Measurements from ENCODE around the gene SLC6A16. TPM values are rescaled to one million over a fixed set of nuclear protein-coding genes. Genes with fewer than 3 reads are reported as not detected.
"Not testable (repeated sequence)": the region's sequence is repeated elsewhere in the genome, so short reads cannot be mapped to it uniquely, and the experiment has no call there.

SLC6A16 gene
- total RNA-seq, 1 experiment from 2014 or later, result 3.7 TPM

DNA sequence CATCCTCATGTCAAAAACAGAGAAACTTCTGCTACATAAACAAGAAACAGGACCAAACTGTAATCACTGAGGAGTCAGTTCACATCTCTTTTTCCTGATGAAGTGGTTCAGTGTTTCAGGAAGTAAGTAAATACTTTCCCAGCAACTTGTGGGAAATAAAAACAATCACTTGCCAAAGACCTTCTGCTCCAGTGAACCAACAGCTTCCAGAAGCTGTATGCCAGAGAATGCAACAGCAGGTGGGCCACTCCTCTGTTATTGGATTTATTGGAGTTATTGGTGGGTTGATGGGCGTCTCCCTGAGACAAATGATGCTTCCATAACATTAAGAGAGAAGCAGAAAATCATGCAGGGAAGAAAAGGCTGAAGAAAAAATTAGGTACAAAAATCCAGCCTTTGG, 9.9 kb downstream of the SLC6A16 start:
- intact Hi-C loops (cut with micrococcal nuclease; ENCODE audit: unreplicated experiment), result no loop called here

DNA sequence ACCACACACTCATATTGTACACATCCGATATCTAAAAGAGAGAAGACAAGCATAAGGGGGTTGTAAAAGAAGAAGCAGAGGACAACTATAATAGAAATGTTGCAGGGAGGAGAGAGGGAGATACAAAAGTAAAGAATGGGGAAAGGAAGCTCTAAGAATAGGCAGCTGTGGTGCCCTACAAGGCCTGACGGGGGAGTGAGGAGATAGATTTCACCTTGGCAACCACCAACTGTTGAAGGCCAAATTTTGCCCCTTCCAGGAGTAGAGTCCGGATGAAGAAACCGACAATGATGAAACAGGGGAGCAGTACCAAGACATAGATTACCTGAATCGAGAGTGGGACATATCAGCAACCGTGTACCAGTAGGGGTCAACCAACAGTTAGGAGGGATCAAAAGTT, 15.9 kb downstream of the SLC6A16 start:
- no TSS peak for BruUV-seq (replicated peaks)
- POLR2A ChIA-PET (ENCODE audit: low non-redundant PET), result interaction anchor here (0.5 kb wide), 1 partner anchor 18 kb away, joined by 4 read pairs; no protein-coding TSS in a partner anchor

More for the DNA sequence above, 9.9 kb downstream of the SLC6A16 start:
- POLR2A ChIA-PET (ENCODE audit: low non-redundant PET), result no interaction called here
- peaks cover 7% of the 10 kb centered on the region for H3K9me3 ChIP-seq (ENCODE audit: low read depth, low read length, poor library complexity, severe bottlenecking)
- H3K27me3 ChIP-seq (replicated peaks; ENCODE audit: insufficient read depth, low read depth, low read length, poor library complexity), result no peaks in the 10 kb centered on the region
- H3K36me3 ChIP-seq (ENCODE audit: insufficient read depth, low read length, poor library complexity, severe bottlenecking), result no peaks in the 10 kb centered on the region
- DNase-seq (ENCODE audit: low spot score), result peak; percentile 31
- TF ChIP-seq EZH2 (IDR thresholded peaks at IDR 0.05; ENCODE audit: borderline replicate concordance, low read depth, low read length, poor library complexity, severe bottlenecking), result no peak
- TF ChIP-seq, protein P1, sequence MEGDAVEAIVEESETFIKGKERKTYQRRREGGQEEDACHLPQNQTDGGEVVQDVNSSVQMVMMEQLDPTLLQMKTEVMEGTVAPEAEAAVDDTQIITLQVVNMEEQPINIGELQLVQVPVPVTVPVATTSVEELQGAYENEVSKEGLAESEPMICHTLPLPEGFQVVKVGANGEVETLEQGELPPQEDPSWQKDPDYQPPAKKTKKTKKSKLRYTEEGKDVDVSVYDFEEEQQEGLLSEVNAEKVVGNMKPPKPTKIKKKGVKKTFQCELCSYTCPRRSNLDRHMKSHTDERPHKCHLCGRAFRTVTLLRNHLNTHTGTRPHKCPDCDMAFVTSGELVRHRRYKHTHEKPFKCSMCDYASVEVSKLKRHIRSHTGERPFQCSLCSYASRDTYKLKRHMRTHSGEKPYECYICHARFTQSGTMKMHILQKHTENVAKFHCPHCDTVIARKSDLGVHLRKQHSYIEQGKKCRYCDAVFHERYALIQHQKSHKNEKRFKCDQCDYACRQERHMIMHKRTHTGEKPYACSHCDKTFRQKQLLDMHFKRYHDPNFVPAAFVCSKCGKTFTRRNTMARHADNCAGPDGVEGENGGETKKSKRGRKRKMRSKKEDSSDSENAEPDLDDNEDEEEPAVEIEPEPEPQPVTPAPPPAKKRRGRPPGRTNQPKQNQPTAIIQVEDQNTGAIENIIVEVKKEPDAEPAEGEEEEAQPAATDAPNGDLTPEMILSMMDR (conservative IDR thresholded peaks at IDR 0.05; ENCODE audit: low read depth, low read length), result no peak
- BruUV-seq (replicated peaks), result no TSS peak
- CTCF ChIA-PET, result interaction anchor here (0.6 kb wide), 1 partner anchor 66 kb away, joined by 3 read pairs; no protein-coding TSS in a partner anchor
- H3K27ac ChIP-seq (ENCODE audit: low read depth, low read length, poor library complexity, severe bottlenecking), result no peak overlapping the region
- H3K4me1 ChIP-seq (ENCODE audit: insufficient read depth, low read length, poor library complexity, severe bottlenecking), result peaks cover 12% of the 10 kb centered on the region
- H3K4me3 ChIP-seq (ENCODE audit: low read depth, low read length, poor library complexity, severe bottlenecking), result no peak overlapping the region

DNA sequence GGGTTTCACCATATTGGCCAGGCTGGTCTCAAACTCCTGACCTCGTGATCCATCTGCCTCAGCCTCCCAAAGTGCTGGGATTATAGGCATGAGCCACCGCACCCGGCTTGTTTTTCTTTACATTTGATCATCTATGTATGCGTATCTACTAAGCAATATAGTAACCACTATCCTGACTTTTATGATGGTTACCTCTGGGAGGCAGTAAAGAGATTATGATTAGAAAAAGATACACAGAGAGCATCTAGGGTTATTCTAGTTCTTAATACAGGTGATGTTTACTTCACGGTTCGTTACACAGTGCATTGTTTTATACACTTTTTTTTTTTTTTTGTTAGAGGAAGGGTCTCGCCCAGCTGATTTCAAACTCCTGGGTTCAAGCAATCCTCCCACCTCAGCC, 18.3 kb downstream of the SLC6A16 start:
- POLR2A ChIA-PET (ENCODE audit: low non-redundant PET), result not testable (repeated sequence)

More for the DNA sequence above, 15.9 kb downstream of the SLC6A16 start:
- Histone ChIP-seq H3K27ac (ENCODE audit: low read depth, low read length, poor library complexity, severe bottlenecking) (no peak overlapping the region), H3K36me3 (ENCODE audit: insufficient read depth, low read length, poor library complexity, severe bottlenecking) (no peaks in the 10 kb centered on the region), H3K9me3 (ENCODE audit: low read depth, low read length, poor library complexity, severe bottlenecking) (no peaks in the 10 kb centered on the region), H3K27me3 (replicated peaks; ENCODE audit: insufficient read depth, low read depth, low read length, poor library complexity) (no peaks in the 10 kb centered on the region), H3K4me1 (ENCODE audit: insufficient read depth, low read length, poor library complexity, severe bottlenecking) (no peaks in the 10 kb centered on the region), H3K4me3 (ENCODE audit: low read depth, low read length, poor library complexity, severe bottlenecking) (no peak overlapping the region)
- DNase-seq (ENCODE audit: low spot score), result no peak
- intact Hi-C loops (cut with micrococcal nuclease; ENCODE audit: unreplicated experiment), result no loop called here
- CTCF ChIA-PET, result no interaction called here
- no peak for TF ChIP-seq EZH2 (IDR thresholded peaks at IDR 0.05; ENCODE audit: borderline replicate concordance, low read depth, low read length, poor library complexity, severe bottlenecking)
- TF ChIP-seq, protein P1 (conservative IDR thresholded peaks at IDR 0.05; ENCODE audit: low read depth, low read length), result no peak

DNA sequence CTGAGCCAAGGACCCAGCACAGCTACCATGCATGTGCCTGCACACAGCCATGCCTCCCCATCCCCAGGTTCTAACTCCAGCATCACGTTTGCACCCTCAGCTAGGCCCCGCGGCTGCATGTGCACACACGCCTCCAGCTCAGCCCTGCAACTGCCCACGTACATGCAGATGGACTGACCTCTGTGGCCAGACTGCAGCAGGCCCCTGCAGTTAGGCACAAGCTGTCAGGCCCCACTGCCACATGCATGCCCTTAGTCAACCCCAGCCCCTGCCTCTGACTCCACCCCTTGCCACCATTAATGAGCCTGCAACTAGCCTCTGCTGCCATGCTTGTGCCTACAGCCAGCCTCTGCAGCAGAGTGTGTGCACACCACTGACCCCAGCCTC, 23.1 kb downstream of the SLC6A16 start:
- TF ChIP-seq, protein P1 (conservative IDR thresholded peaks at IDR 0.05; ENCODE audit: low read depth, low read length), result no peak
- no peak for TF ChIP-seq EZH2 (IDR thresholded peaks at IDR 0.05; ENCODE audit: borderline replicate concordance, low read depth, low read length, poor library complexity, severe bottlenecking)
- Histone ChIP-seq H3K27me3 (replicated peaks; ENCODE audit: insufficient read depth, low read depth, low read length, poor library complexity) (no peaks in the 10 kb centered on the region), H3K4me1 (ENCODE audit: insufficient read depth, low read length, poor library complexity, severe bottlenecking) (no peaks in the 10 kb centered on the region), H3K27ac (ENCODE audit: low read depth, low read length, poor library complexity, severe bottlenecking) (no peak overlapping the region), H3K9me3 (ENCODE audit: low read depth, low read length, poor library complexity, severe bottlenecking) (no peaks in the 10 kb centered on the region), H3K36me3 (ENCODE audit: insufficient read depth, low read length, poor library complexity, severe bottlenecking) (no peaks in the 10 kb centered on the region), H3K4me3 (ENCODE audit: low read depth, low read length, poor library complexity, severe bottlenecking) (no peak overlapping the region)
- intact Hi-C loops (cut with micrococcal nuclease; ENCODE audit: unreplicated experiment), result no loop called here
- ChIA-PET CTCF (interaction anchor here (1.2 to 1.3 kb wide), 2 partner anchors 36 to 174 kb away, joined by 5 to 25 read pairs; no protein-coding TSS in a partner anchor), POLR2A (ENCODE audit: low non-redundant PET) (no interaction called here)
- DNase-seq (ENCODE audit: low spot score), result no peak
- no TSS peak for BruUV-seq (replicated peaks)

More for the DNA sequence above, 18.3 kb downstream of the SLC6A16 start:
- H3K4me3 ChIP-seq (ENCODE audit: low read depth, low read length, poor library complexity, severe bottlenecking); H3K9me3 ChIP-seq (ENCODE audit: low read depth, low read length, poor library complexity, severe bottlenecking); intact Hi-C loops (cut with micrococcal nuclease; ENCODE audit: unreplicated experiment); H3K27ac ChIP-seq (ENCODE audit: low read depth, low read length, poor library complexity, severe bottlenecking); H3K36me3 ChIP-seq (ENCODE audit: insufficient read depth, low read length, poor library complexity, severe bottlenecking); H3K27me3 ChIP-seq (replicated peaks; ENCODE audit: insufficient read depth, low read depth, low read length, poor library complexity); H3K4me1 ChIP-seq (ENCODE audit: insufficient read depth, low read length, poor library complexity, severe bottlenecking); BruUV-seq (replicated peaks); CTCF ChIA-PET; DNase-seq (ENCODE audit: low spot score): not testable (repeated sequence)
